ENCODE measurements around the gene SMIM35.

GRCh38 chr11:118027694-118028093 lies 59.1 kb downstream of the SMIM35 start:
- TF ChIP-seq CTCF (conservative IDR thresholded peaks at IDR 0.05) (no peak), EZH2 (IDR thresholded peaks at IDR 0.05; ENCODE audit: low read depth) (no peak)

Measured in PC-9 (cell line).